Ammon's horn (tissue), 1 donor: Measurements from ENCODE around the gene ANKH.

Source experiments
- DNase-seq: peaks from one replicate; pipeline ENCODE4 v3.0.0-alpha.2; 2016; ENCODE audit warnings: low spot score

The ANKH gene

GRCh38 chr5:14664270-14665100 is 207.1 kb downstream of the ANKH start, which contains the start of gene OTULIN:
OTULIN (plus strand) TSS chr5:14664718; CDS start chr5:14664826, 108 bp downstream.
- peak; percentile 95 for DNase-seq

GRCh38 chr5:14663734-14664269 is 207.8 kb downstream of the ANKH start:
- no peak for DNase-seq

- no peak for DNase-seq
These were observed 208.8 kb downstream of the ANKH start for GRCh38 chr5:14662721-14663260.

GRCh38 chr5:14660833-14661232 is 210.7 kb downstream of the ANKH start:
- no peak for DNase-seq

- no peak for DNase-seq
These were observed 211.6 kb downstream of the ANKH start for GRCh38 chr5:14659821-14660607.

GRCh38 chr5:14656898-14657297 is 214.7 kb downstream of the ANKH start:
- no peak for DNase-seq

- DNase-seq = no peak
These were observed 216.3 kb downstream of the ANKH start for GRCh38 chr5:14655146-14655741.
